GM19372 (cell line): ENCODE results near the gene FHIT.
"Not testable (repeated sequence)": the region's sequence is repeated elsewhere in the genome, so short reads cannot be mapped to it uniquely, and the experiment has no call there.

ENCODE experiments used
- ATAC-seq: cut with Tn5 transposase; IDR thresholded peaks from one replicate; pipeline ENCODE4 v1.9.1; 2021; ENCODE audit warnings: mild to moderate bottlenecking, low read depth, moderate library complexity; ENCODE audit not compliant: unreplicated experiment

FHIT gene

GRCh38 chr3:60549863-60550262, 701.4 kb downstream of the FHIT start:
- no peak for ATAC-seq

DNA sequence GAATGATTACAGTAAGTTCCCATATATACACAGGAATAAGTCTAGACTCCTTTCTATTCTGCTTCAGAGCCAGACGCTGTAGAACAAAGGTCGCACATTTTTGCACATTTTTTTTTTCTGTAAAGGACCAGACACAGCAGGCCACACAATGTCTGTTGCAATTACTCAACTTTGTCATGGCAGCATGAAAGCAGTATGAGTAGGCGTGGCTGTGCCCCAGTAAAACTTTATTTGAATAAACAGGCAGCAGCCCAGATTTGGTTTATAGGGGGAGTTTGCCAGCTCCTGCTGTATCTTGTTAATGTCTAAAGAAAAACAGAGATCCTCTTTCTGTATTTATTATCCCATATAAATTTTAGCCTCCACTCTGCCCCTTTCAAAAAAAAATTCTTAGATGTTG, 708.3 kb downstream of the FHIT start:
- no peak for ATAC-seq

DNA sequence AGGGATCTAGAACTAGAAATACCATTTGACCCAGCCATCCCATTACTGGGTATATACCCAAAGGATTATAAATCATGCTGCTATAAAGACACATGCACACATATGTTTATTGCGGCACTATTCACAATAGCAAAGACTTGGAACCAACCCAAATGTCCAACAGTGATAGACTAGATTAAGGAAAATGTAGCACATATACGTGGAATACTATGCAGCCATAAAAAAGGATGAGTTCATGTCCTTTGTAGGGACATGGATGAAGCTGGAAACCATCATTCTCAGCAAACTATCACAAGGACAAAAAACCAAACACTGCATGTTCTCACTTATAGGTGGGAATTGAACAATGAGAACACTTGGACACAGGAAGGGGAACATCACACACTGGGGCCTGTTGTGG, 711.9 kb downstream of the FHIT start:
- ATAC-seq: not testable (repeated sequence)

DNA sequence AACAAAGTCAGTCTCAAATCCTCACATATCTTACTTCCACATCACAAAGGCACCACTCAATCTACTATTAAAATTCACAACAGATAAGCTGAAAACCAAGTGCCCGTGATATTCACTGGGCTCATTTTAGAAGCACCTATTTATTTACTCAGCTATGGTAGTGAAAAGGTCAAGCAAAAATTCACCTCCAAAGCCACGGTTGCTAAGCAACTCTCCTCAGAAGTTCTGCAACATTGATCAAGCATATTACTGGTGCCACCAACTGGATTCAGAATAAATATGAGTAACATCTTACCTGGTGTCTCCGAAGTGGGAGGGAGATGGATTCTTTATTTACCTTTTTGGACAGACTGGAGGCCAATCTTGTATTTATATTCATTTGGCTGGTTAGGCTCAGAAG, 714.8 kb downstream of the FHIT start:
- no peak for ATAC-seq

DNA sequence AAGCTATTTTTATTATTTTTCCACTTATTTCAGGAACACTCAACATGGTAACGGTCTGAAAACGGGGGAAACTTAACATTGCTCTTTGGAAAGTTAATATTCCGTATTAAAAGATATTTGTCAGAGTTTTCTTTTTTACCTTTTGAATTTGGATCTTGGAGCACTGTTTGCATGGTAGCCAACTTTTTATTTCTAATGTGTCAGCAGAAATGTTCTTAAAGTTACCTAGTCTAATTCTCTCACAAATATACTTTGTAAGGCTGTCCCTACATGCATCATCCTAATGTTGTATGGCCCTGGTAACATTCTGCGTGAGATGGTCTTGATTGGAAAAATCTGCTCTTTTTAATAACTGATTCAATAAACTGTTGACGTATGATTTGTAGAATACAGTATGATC, 719.5 kb downstream of the FHIT start:
- no peak for ATAC-seq

DNA sequence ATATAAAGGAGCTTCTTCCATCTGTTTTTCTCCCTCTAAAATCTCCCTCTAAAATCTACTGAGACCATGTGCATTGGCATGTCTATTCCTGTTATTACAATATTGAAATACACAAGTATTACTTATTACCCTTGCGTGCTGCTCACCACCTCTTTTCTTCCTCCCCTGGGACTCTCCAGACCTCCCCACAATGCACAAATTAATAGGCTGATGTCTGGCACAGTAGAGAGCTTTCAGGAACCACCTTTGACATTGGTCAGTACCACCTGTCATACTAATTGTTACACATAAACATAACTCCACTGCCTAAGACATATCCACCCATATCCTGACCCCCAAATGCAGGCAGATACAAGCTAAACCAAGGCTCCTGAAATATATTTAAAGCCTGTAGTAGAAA, 722.6 kb downstream of the FHIT start:
- no peak for ATAC-seq

DNA sequence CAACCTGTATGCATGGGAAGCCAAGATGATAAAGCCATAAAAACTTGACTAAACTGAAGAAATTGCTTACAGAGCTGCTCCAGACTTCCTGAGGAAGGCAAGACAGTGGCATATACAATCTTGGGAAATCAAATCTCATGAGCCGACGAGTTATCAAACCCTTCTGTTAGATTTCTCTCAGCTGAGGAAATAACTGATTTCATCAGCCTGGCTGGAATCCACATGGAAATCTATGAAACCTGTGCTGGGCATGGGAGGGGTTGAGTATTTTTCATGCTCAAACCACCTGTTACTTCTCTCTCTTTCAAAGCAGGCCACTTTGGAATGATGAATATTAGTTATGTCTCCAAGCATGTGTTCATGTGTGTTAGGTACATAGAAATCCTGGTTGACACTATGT, 727.7 kb downstream of the FHIT start:
- ATAC-seq: no peak

- no peak for ATAC-seq
Observed at GRCh38 chr3:60517134-60517533, 734.1 kb downstream of the FHIT start.

DNA sequence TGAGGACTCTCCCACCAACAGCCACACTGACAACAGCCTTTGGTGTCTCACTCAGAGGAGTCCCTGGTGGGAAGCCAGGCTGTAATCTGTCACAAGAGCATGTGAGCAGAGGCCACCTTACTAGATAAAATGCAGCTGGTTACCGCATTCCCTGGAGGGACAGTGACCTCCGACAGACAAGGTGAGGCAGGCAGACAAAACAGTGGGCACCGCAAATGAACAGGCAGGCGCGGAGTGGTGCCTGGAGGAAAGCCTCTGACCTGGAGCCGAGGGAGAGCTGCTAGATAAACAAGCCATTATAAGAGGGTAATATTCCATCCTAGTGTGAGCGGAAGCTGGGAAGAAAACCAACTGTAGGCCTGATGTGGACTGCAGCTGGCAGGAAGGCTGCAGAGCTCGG, 736.4 kb downstream of the FHIT start:
- no peak for ATAC-seq

DNA sequence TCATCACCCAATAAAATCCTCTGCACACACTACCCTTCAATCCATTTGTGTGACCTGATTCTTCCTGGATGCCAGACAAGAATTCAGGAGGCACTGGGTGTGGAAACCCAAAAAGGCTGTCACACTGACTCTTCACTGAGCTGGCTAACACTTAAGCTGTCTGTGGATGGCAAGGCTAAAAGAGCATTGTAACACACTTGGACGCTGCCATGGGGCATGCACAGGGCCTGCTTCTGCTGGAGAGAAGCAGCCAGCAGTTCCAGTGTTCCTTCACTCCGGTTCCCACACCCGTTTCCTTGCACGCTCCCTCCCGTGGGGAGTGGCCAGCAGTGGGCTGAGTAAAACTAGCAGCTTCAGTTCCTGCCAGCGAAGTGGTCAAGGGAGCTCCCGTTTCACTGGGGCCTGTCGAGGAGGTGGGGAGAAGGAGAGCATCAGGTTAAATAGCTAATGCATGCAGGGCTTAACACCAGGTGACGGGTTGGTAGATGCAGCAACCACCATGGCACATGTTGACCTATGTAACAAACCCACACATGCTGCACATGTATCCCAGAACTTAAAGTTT, 737.1 kb downstream of the FHIT start:
- no peak for ATAC-seq

GRCh38 chr3:60513241-60513640, 738.0 kb downstream of the FHIT start:
- no peak for ATAC-seq

- no peak for ATAC-seq
Observed at GRCh38 chr3:60512506-60512905, 738.7 kb downstream of the FHIT start.

GRCh38 chr3:60509471-60509870, 741.8 kb downstream of the FHIT start:
- no peak for ATAC-seq

DNA sequence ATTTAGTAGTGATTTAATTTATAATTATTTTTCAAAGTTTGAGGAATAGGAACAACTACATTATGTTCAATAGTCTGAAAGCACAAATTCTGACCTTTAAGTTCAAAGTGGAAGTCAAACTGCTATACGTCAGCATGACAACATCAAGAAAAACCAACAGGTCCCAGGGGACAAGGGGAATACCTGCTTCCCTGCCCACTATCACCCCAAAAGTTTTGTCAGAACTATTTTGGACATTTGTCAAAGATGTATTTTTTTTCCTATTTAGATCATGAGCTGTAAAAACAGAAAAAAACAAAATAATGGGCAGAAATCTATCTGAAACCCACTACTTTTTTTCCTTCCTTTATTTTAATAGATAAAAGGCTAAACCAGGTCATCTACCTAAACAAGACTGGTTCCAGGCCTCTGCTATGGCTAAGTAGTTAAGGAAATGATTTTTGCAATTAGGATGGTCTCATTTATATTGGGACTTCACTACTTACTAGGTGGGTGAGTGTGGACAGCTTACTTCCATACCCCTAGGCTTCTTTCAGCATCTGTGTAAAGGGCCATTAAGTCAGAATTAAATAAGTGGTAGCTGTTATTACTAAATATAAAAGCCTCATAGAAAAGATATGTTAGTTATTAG, 746.3 kb downstream of the FHIT start:
- no peak for ATAC-seq

- no peak for ATAC-seq
Observed at GRCh38 chr3:60501314-60501713, 749.9 kb downstream of the FHIT start.

- ATAC-seq: no peak
Observed at GRCh38 chr3:60497902-60498301, 753.4 kb downstream of the FHIT start.

DNA sequence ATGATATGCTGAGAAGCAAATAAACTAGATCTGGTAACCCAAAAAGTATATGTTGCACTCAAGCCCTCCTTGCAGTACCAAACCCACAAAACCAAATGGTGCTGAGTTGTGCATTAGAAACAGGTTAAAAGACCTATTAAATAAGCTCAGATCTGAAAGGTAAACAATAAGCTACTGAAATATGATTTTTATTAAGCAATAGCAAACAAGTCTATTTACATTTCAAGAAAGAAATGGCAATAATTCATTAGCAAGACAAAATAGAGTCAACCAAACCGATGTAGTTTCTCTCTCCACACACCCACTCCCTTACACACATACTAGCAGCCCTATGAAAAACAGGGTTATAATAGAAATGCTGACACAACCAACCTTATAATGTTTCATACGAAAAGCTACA, 760.3 kb downstream of the FHIT start:
- no peak for ATAC-seq

GRCh38 chr3:60475096-60475495, 776.2 kb downstream of the FHIT start:
- no peak for ATAC-seq

GRCh38 chr3:60469481-60469880, 781.8 kb downstream of the FHIT start:
- ATAC-seq: no peak

- no peak for ATAC-seq
Observed at GRCh38 chr3:60463685-60464084, 787.6 kb downstream of the FHIT start.

- ATAC-seq: no peak
Observed at GRCh38 chr3:60461267-60461666, 790.0 kb downstream of the FHIT start.

DNA sequence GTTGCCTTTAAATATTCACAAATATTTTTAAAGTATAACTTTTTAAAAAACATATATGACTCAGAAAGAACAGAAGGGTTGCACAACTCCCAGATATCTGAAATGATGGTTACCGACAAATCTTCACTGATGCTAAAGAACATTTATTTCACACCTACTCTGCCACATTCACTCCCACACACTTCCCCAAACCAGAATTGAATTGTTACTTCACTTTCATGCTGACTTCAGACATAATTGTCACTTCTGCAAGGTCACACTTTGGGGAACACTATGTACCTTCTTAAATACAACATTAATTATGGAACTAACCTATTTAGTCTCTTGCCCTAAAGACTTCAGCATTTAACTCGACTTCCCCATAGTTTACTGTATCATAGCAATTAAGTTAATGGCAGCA, 795.1 kb downstream of the FHIT start:
- no peak for ATAC-seq

GRCh38 chr3:60453326-60453725, 797.9 kb downstream of the FHIT start:
- no peak for ATAC-seq
